ENCODE data around the gene CYP2W1.

The CYP2W1 gene

DNA sequence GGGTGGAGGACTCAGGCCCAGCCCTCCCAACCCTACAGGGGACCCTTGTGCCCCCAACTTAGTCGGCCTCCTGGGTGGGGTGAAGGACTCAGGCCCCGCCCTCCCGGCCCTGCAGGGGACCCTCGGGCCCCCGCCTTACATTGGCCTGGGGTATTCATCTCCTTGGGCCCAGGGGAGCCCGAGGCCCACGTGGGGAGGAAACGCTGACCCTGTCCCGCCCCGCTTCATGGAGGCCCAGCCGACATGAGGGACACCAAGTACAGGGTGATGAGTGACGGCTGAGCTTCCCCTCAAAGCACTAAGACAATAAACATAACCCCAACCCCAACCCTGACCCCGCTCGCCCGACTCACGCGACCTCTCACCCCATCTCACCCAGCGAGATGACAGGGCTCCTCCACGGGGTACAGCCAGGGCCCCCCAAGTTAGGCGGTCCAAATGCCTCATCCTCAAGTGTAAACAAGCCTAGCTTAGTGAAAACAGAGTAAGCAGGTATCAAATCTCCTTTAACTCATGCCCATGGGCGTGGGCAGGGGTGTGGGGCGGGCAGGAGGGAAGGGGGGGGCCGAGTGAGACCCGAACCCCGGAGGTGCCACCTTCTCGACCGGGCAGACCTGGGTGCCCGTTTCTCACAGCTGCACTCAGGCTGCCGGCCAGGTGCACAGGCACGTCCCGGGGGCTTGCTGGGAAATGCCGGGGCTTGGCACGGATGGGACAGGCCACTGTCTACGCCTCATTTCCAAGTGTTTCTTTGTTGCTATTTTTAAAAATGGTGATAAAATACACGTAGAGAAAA, 8.2 kb downstream of the CYP2W1 start:
- no peak overlapping the region for H3K4me3 ChIP-seq (ENCODE audit: low read length)
- no peaks in the 10 kb centered on the region for H3K9me3 ChIP-seq (ENCODE audit: insufficient read depth, low read depth, low read length)
- no peaks in the 10 kb centered on the region for H3K4me1 ChIP-seq (ENCODE audit: insufficient read depth, low read length)
- no peak overlapping the region for H3K9ac ChIP-seq (ENCODE audit: low read depth, low read length)
- H3K36me3 ChIP-seq (ENCODE audit: insufficient read depth, low read depth, low read length) = no peaks in the 10 kb centered on the region
- H3K27ac ChIP-seq (ENCODE audit: low read length) = no peak overlapping the region
- no peaks in the 10 kb centered on the region for H3K27me3 ChIP-seq (ENCODE audit: insufficient read depth, low read length)

DNA sequence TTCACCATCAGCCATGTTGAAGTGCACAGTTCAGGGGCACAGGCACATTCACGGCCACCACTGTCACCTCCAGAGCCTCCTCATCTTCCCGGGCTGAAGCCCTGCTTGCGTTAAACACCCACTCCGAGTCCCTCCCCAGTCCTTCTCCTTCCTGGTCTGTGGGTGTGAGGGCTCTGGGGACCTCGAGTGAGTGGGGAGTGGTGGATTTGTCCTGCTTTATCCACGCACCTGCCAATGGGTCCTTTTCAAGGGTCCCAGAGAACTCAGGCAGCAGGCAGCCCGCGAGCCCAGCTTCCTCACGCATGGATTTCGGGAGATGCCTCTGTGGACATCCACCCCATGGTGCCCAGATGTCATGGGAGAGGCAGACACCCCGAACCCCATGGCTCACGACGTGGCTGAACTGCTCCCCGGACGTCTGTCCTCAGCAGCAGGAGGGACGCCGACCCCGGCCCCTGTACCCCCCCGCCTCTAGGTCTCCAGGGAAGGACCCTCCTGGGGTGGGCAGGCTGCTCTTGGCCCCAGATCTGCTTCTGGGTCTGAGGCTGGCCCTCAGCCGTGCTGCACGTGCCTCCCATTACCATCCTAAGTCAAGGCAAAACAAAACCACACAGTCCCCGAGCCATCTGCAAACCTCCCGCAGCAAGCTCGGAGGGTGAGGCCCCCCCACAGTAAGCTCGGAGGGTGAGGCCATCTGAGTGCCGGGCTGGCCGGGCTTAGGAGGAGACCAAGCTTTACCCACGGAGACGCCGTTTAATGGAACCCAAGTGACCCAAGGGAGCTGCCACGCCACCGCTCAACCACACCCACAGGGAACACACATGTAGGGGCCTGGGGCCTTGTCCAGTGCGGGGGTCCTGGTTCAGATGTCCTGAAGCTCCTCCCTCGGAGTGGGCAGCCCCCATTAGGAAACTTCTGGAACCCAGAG, 9.0 kb downstream of the CYP2W1 start:
- H3K4me3 ChIP-seq (ENCODE audit: low read length) = no peak overlapping the region
- H3K36me3 ChIP-seq (ENCODE audit: insufficient read depth, low read depth, low read length) = no peaks in the 10 kb centered on the region
- no peaks in the 10 kb centered on the region for H3K9me3 ChIP-seq (ENCODE audit: insufficient read depth, low read depth, low read length)
- H3K27me3 ChIP-seq (ENCODE audit: insufficient read depth, low read length) = no peaks in the 10 kb centered on the region
- H3K4me1 ChIP-seq (ENCODE audit: insufficient read depth, low read length) = no peaks in the 10 kb centered on the region
- no peak overlapping the region for H3K27ac ChIP-seq (ENCODE audit: low read length)
- no peak overlapping the region for H3K9ac ChIP-seq (ENCODE audit: low read depth, low read length)

DNA sequence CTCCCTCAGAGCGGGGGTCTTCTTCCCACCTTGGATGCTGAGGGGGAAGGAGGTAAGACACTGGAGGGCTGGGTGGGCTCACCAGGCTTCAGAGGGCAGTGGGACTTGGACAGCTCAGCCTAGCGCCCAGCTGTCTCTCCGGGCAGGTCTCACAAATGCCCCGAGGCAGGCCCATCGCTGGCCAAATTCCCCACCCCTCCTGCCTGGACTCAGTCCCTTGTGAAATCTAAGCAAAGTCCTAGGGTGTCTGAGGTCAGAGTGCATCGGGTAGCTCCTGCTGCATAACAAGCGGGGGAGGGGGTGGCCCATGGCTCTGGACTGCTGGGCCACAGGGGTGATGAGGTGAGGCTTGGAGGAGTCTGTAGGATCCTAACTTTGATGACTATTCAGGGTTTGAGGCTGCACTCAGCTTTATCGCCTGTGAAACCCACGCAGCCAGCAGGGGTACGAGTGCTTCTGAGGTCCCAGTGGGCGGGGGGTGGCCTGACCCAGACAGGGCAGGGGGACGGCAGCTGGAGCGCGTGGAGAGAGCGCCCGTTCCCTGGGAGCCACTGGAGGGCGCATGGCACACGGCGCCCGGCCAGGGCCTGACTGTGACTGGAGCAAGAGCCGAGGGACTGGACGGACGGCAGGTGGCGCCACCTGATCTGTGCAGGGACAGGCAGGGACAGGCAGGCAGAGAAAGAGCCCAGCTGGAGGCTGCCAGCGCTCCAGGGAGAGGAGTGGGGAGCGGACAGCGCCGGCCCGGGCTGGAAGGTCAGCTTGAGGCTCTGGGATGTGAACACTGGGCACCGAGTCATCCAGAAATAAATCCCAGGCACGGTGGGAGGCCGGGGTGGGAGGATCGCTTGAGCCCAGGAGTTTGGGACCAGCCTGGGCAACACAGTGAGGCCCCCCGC, 10.0 kb downstream of the CYP2W1 start:
- Histone ChIP-seq H3K36me3 (ENCODE audit: insufficient read depth, low read depth, low read length) (no peaks in the 10 kb centered on the region), H3K9me3 (ENCODE audit: insufficient read depth, low read depth, low read length) (no peaks in the 10 kb centered on the region), H3K9ac (ENCODE audit: low read depth, low read length) (no peak overlapping the region), H3K27ac (ENCODE audit: low read length) (no peak overlapping the region), H3K4me1 (ENCODE audit: insufficient read depth, low read length) (no peaks in the 10 kb centered on the region), H3K27me3 (ENCODE audit: insufficient read depth, low read length) (no peaks in the 10 kb centered on the region), H3K4me3 (ENCODE audit: low read length) (no peak overlapping the region)

DNA sequence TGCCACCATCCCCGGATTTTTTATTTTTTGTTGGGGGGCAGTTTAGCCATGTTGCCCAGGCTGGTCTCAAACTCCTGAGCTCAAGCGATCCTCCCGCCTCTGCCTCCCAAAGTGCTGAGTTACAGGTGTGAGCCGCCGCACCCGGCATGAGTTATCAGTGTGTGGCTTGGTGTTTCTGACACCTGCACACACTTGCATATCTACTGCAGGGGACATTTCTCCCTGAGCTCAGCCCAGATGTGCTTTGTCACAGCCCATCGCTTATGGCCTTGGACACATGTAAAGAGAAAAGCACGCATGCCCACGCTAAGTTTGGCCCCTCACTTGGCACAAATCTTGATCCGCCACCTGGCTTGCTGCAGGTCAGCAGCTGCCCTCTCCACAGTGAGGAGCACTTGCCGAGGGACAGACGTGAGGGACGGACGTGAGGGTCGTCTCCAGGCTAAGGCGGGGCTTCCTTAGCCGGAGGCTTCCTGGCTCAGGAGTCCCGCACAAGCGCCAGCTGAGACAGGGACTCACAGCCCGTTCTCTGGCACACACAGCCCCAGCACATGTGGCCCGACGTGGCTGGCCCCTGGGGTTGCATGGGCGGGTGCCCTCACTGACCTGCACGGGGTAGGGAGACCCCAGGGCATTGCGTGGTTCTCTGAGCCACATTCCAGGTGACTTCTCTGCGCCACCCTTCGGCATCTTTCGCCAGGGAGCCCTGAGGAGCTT, 11.8 kb downstream of the CYP2W1 start:
- H3K9me3 ChIP-seq (ENCODE audit: insufficient read depth, low read depth, low read length) = no peaks in the 10 kb centered on the region
- H3K4me1 ChIP-seq (ENCODE audit: insufficient read depth, low read length) = no peaks in the 10 kb centered on the region
- H3K36me3 ChIP-seq (ENCODE audit: insufficient read depth, low read depth, low read length) = no peaks in the 10 kb centered on the region
- no peaks in the 10 kb centered on the region for H3K27me3 ChIP-seq (ENCODE audit: insufficient read depth, low read length)
- no peak overlapping the region for H3K9ac ChIP-seq (ENCODE audit: low read depth, low read length)
- no peak overlapping the region for H3K4me3 ChIP-seq (ENCODE audit: low read length)
- no peak overlapping the region for H3K27ac ChIP-seq (ENCODE audit: low read length)

GRCh38 chr7:995571-995970, 12.6 kb downstream of the CYP2W1 start:
- no peaks in the 10 kb centered on the region for H3K9me3 ChIP-seq (ENCODE audit: insufficient read depth, low read depth, low read length)
- no peaks in the 10 kb centered on the region for H3K27me3 ChIP-seq (ENCODE audit: insufficient read depth, low read length)
- no peaks in the 10 kb centered on the region for H3K4me1 ChIP-seq (ENCODE audit: insufficient read depth, low read length)
- H3K4me3 ChIP-seq (ENCODE audit: low read length) = no peak overlapping the region
- H3K27ac ChIP-seq (ENCODE audit: low read length) = no peak overlapping the region
- H3K36me3 ChIP-seq (ENCODE audit: insufficient read depth, low read depth, low read length) = no peaks in the 10 kb centered on the region
- no peak overlapping the region for H3K9ac ChIP-seq (ENCODE audit: low read depth, low read length)

- Histone ChIP-seq H3K9ac (ENCODE audit: low read depth, low read length) (no peak overlapping the region), H3K9me3 (ENCODE audit: insufficient read depth, low read depth, low read length) (no peaks in the 10 kb centered on the region), H3K27me3 (ENCODE audit: insufficient read depth, low read length) (no peaks in the 10 kb centered on the region), H3K4me1 (ENCODE audit: insufficient read depth, low read length) (no peaks in the 10 kb centered on the region), H3K27ac (ENCODE audit: low read length) (no peak overlapping the region), H3K4me3 (ENCODE audit: low read length) (no peak overlapping the region), H3K36me3 (ENCODE audit: insufficient read depth, low read depth, low read length) (no peaks in the 10 kb centered on the region)
Measured at GRCh38 chr7:996079-996872, 13.3 kb downstream of the CYP2W1 start.

DNA sequence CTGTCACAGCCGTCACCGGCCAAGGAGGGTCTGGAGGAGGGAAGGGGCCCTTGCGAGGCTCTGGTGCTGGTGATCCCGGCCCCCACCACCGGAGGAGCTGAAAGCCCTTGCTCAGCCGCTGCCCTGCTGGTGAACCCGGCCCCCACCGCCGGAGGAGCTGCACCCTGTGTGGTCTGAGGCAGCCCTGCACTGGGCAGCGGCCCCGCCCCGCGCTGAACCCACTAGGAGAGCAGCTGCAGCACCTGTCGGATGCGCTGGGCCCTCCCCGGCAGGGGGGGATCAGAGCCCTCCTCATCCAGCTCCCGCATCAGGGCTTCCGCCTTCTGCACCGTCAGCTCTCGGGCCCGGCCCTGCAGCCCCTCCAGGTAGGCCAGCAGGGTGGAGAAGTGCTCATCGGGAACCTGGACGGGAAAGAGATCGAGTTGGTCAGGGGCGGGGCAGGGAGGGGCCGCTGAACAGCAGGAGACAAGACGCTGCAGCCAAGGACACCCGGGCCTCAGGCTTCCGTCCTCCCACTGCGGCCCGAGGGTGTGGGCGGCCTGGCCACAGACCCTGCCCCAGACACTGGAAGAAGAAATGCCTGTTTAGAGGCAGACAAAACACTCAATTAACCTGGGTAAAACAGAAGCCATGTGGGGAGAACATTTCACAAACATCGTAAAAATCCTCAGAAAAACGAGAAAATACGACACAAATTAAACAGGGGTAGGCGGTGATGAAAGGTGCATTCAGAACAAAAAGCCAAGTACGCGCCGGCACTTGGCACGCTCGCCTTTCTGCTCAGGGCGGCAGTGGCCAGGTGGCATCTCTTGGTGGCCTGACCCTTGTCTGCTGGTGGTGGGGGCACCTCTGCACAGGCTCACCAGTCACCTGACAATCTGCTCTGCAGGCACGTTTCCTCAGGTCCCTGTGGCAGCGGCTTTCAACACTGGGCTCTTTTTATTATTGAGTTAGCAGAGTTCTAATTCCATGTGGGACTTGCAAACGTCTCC, 14.7 kb downstream of the CYP2W1 start:
- Histone ChIP-seq H3K27me3 (ENCODE audit: insufficient read depth, low read length) (no peaks in the 10 kb centered on the region), H3K36me3 (ENCODE audit: insufficient read depth, low read depth, low read length) (no peaks in the 10 kb centered on the region), H3K27ac (ENCODE audit: low read length) (no peak overlapping the region), H3K9ac (ENCODE audit: low read depth, low read length) (no peak overlapping the region), H3K4me3 (ENCODE audit: low read length) (no peak overlapping the region), H3K9me3 (ENCODE audit: insufficient read depth, low read depth, low read length) (no peaks in the 10 kb centered on the region), H3K4me1 (ENCODE audit: insufficient read depth, low read length) (no peaks in the 10 kb centered on the region)

DNA sequence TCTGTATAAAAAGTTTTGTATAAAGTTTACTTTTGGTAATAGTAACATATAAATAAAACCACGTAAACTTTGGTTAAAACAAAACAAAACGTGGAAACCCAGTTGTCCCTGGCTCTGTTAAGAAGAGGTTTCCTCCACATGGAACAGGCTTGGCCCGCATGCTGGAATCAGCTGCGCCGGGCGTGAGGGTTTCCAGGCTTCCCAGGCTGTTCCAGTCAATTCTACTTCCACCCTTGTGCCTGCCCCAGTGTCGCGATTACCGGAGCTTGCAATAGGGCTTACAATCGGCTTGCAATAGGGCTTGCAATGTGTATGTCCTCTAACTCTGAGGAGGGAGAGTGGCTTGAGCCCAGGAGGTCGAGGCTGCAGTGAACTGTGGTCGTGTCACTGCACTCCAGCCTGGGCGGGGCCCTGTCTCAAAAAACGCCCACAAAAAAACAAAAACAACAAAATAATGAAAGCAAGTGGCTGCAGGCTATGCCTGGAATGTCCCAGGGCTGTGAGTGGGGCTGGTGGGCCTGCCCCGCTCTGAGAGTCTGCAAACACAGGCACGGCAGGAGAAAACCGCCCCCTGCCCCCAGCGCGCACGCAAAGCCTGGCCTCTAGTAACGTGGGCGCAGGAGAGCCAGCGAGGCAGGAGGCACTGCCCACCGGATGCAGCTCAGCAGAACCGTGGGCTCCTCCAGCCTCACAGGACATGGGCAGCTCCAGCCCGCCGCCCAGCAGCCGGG, 16.3 kb downstream of the CYP2W1 start:
- H3K4me1 ChIP-seq (ENCODE audit: insufficient read depth, low read length) = no peaks in the 10 kb centered on the region
- no peak overlapping the region for H3K4me3 ChIP-seq (ENCODE audit: low read length)
- no peaks in the 10 kb centered on the region for H3K27me3 ChIP-seq (ENCODE audit: insufficient read depth, low read length)
- no peak overlapping the region for H3K27ac ChIP-seq (ENCODE audit: low read length)
- H3K9ac ChIP-seq (ENCODE audit: low read depth, low read length) = no peak overlapping the region
- H3K9me3 ChIP-seq (ENCODE audit: insufficient read depth, low read depth, low read length) = no peaks in the 10 kb centered on the region
- H3K36me3 ChIP-seq (ENCODE audit: insufficient read depth, low read depth, low read length) = no peaks in the 10 kb centered on the region

Measured in iPS-20b (cell line).